NCI-H82 treated with DMSO at 0.1 percent for 48 hours (cell line): ENCODE results near the gene GBA2.

ENCODE experiments used
- DNase-seq: peaks from one replicate; lab custom pipeline; 2025; ENCODE audit not compliant: unreplicated experiment; lab: John Stamatoyannopoulos, UW

Gene GBA2

DNA sequence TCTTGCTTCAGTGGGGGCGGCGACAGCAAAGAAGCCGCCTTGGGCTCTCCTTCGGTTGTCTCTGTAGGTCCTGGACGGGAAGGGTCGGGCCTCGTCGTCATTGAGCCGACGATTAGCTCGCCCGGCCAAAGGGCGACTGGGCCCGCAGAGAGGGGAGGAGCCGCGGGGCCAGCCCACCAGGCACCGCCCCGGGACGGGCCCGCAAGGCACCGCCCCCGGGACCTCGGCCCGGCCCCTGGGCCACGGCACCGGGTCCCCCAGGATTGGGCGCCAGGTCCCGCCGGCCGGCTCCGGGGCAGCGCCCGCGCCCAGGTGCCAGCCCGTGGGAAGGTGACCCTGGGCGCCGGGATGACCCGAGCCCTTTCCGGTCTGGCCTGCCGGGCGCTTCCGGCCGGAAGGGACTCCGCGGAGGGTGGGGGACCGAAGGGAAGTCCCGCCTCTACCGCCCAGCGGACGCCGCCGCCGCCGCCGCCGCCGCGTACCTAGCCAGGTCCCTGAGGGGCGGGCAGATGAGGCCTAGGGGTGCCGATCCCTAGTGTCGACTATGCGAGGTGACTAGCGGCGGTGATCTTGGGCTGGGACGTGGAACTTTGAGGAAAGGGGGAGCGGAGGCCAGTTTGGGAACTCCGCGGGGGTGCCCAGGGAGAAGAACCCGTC lies at the start of gene GBA2, which contains the start of gene RGP1:
GBA2 (minus strand) TSS at position 371 of the 657 bp plus-strand sequence. CDS start 524 bp downstream, outside the sequence.
RGP1 (plus strand) TSS at position 430 of the 657 bp plus-strand sequence. CDS start 469 bp downstream, outside the sequence.
- no peak for DNase-seq

DNA sequence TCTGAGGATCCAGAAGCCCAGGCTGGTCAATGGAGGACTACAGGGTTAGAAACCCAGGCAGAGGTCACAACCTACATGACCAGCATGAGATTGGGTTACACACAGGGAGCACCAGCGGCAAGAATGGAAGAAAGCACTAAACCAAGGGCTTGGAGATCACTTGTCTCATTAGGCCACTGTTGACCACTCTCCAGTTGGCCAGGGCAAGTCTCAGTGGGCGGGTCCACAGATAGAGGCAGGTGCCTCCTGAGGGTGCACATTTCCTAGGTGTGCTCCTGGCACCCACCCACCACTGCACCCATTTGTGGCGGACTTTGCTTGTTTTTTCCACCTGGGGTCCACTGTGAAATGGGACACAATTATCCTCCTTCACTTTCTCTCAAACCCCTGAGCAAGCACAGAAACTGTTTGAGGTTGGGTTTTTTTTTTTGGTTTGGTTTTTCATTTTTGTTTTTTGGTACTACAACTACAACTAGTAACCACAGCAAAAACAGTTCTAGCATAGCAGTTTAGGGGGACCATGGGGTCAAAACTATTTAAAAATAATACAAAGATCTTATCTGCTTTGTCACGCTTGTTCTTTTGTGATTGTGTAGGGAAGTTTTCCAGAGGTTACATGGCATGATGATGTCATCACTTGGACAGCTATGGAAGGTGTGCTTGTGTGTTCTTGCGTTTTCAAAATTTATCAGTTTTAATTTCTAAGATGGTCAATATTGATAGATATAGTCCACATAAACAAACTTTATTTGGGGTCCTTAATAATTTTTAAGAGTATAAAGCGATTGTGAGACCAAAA lies 48.5 kb upstream of the GBA2 start:
- DNase-seq = no peak

DNA sequence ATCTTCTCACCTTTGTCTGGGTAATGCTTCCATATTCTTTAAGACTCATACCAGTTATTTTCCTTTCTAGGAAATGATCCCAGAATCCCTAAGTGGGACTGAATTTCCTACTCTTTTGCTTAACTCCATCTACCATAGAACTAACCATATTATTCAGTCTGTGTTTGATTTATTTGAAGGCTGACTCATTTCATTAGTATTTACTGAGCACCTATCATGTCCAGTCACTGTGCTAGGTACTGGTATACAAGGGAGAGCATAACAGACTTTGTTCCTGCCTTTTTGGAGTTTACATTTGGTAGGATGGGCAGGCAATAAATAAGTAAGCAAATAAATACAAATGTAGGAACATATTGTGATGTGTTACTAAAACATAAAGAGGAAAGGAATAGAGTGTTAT lies 46.7 kb upstream of the GBA2 start:
- no peak for DNase-seq

- peak; percentile 32 for DNase-seq
These were observed 44.4 kb upstream of the GBA2 start for GRCh38 chr9:35793461-35793860.

DNA sequence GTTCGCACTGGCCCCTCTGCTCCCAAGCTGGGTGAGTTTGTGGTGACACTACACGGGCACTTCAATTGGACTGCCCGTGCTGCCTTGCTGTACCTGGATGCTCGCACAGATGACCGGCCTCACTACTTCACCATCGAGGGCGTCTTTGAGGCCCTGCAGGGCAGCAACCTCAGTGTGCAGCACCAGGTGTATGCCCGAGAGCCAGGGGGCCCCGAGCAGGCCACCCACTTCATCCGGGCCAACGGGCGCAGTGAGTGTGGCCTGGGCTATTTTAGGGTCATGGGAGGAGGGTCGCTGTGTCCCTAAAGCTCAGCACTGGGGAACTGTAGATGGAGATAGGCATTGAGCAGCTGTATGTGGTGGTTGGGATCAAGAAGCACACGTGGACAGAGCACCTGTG lies 43.8 kb upstream of the GBA2 start:
- DNase-seq = no peak

DNA sequence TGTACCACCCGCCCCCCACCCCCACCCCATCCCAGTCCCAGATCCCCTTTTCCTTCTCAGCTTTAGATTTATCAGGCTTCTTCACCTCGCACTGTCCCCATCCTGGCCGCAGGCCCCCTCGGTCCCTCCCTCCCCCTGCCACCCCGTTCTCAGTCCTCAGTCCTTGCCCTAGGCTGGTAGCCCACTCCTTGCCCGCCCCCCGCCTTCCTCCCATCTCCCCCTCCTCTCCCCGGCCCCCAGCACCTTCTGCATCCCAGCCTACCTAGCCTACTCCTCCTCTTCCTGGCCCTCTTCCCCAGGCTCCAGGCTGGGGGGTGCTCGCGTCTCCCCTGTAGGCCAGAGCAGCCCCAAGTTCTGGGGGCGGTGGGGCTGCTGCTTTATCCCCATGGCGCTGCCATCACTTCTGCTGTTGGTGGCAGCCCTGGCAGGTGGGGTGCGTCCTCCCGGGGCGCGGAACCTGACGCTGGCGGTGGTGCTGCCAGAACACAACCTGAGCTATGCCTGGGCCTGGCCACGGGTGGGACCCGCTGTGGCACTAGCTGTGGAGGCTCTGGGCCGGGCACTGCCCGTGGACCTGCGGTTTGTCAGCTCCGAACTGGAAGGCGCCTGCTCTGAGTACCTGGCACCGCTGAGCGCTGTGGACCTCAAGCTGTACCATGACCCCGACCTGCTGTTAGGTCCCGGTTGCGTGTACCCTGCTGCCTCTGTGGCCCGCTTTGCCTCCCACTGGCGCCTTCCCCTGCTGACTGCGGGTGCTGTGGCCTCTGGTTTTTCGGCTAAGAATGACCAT lies 43.2 kb upstream of the GBA2 start:
- DNase-seq = no peak

GRCh38 chr9:35791297-35791921 lies 42.4 kb upstream of the GBA2 start, which contains the start of gene NPR2:
Gene NPR2 (plus strand): TSS chr9:35791591. CDS start chr9:35792409, 818 bp downstream.
- no peak for DNase-seq

- DNase-seq = peak; percentile 82
These were observed 41.6 kb upstream of the GBA2 start for GRCh38 chr9:35790385-35791296.

DNA sequence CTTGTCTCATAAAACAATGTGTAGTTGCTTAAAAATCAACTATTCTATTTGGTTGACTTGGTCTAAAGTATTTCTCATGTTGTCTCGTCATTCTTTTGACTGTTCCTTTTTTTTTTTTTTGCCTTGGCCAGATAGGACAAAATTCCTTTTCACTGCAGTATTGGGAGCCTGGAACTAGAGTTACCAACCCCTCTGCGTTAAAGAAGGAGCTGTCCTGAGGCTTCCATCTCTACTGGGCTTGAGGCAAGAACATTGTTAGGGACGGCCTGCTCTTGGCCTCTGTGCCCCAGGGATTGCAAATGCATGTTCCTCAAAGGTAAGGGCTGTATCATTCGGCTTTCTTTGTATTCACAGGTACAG lies 41.0 kb upstream of the GBA2 start:
- DNase-seq = no peak

DNA sequence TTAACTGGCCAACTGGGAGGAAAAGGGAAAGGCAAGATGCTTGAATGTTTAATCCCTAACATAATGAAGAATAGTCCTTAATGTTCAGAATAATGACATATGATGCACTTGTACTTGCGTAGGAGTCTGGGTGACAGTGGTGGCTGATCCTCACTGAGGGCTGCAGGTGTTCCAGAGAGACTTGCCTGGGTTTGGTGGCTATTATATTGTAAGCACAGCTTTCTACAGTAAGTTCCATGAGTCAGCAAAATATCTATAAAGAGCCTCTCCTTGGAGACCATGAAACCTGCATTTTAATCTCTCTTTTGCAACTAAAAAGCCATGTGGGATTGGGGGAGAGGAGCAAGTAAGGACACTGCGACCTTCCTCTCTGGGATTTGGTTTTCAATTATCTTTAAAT lies 40.5 kb upstream of the GBA2 start:
- DNase-seq = no peak

- DNase-seq = no peak
These were observed 34.4 kb upstream of the GBA2 start for GRCh38 chr9:35783418-35783817.

DNA sequence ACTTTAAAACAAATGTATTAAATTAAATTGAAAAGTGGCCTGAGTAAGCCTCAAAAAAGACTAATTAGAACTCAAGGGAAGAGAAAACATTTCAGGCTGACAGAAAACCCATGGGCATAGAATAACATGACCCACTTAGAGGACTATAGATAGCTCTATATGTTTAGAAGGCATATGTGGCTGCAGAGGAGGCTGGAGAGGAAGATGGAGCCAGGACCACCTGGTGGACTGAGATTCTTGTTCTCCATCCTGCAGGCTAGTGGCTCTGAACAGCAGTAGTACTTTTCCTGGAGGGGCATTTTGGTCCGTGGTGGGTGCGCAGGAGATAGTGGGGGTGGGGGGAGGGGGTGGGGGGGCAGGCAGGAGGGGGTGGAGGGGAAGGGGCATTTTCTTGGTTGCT lies 32.0 kb upstream of the GBA2 start:
- DNase-seq = no peak

GRCh38 chr9:35778496-35778895 lies 29.5 kb upstream of the GBA2 start:
- no peak for DNase-seq

DNA sequence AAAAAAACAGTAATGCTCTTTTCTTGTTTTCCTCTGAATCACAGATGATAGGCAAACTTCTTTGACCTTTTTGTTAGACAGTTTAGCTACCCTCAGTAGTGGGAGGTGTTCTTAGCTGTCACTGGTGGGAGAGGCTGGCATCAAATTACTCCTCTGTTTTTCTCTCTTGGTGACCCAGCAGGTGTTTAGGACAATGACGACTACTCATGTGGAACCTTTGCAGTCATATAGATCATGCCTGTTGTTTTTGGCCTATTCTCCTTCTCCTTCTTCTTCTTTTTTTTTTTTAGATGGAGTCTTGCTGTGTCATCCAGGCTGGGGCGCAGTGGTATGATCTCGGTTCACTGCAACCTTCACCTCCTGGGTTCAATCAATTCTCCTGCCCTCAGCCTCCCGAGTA lies 27.0 kb upstream of the GBA2 start:
- no peak for DNase-seq

DNA sequence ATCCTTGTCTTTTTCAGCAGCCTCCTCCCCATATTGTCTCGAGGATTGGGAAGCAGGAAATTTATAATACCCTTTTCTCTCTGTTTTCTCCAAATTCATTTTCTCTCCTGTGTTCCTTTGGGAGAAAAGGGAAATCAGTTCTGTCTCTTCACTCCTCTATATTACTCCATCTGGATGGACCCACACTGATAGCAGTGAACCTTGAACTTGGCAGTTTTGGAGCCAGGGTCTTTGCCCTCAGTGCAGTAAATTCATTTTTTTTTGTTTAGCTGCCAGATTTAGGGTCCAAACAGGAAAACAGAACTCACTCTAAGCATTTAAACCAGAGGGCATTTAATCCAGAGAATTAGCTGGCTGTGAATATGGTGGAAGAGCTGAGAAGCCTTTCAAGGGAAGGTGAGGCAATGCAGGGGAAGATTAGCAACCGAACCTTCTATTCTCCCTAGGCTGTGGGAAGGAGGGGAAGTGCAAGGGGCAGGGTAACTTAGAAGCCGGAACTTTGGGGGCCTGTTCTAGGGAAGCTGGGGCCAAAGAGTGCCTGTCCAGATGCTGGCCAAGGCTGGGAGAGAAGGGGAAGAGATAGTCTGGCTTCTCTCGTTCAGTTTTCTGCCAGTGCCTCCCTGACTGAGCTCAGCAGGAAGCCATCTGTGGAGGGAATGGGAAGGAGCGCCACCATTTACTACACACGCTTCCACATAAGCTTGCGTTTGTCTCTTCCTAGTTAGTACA lies 26.0 kb upstream of the GBA2 start:
- DNase-seq = no peak

GRCh38 chr9:35771943-35772342 lies 22.9 kb upstream of the GBA2 start:
- no peak for DNase-seq

- peak; percentile 37 for DNase-seq
These were observed 22.5 kb upstream of the GBA2 start for GRCh38 chr9:35771534-35771933.

DNA sequence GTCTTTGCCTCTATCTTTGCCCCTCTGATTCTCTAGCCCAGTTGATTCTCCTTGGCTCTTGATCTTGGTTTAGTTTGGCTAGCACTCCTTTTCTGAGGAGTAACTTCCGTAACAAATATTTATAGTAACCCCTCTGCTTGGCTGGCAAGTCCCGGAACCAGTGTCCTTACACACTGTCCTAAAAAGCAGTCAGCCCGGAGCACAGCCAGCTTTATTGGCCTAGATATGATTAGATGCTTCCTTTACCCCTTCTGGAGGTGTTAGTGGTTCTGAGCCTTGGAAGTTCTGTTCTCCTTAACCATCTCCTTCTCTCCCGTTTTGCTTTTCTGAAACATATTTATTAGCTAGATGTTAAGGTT lies 22.0 kb upstream of the GBA2 start:
- DNase-seq = no peak

GRCh38 chr9:35769763-35770162 lies 20.7 kb upstream of the GBA2 start:
- DNase-seq = no peak

DNA sequence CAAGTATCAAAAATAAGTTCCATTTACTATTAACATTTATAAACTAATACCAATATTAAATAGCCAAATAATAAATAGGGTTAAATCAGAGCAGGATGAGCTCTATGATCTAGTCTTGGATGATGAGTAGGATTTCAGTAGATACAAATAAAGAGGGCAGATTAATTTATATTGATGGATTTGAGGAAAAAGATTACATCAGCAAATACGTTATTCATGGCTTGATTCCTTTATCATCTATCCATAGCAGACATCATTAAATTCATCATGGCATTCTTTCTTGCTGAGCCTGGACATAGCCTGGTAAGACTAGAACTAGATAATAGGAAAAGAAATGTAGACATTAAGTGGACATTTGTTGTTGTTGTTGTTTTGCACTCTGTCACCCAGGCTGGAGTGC lies 18.4 kb upstream of the GBA2 start:
- DNase-seq = no peak
